Measurements from ENCODE around the gene IL7R. TPM values are rescaled to one million over a fixed set of nuclear protein-coding genes. Genes with fewer than 3 reads are reported as not detected.

The IL7R gene
- total RNA-seq, 2 experiments from 2014 or later, result 4.6 to 62.2 TPM

DNA sequence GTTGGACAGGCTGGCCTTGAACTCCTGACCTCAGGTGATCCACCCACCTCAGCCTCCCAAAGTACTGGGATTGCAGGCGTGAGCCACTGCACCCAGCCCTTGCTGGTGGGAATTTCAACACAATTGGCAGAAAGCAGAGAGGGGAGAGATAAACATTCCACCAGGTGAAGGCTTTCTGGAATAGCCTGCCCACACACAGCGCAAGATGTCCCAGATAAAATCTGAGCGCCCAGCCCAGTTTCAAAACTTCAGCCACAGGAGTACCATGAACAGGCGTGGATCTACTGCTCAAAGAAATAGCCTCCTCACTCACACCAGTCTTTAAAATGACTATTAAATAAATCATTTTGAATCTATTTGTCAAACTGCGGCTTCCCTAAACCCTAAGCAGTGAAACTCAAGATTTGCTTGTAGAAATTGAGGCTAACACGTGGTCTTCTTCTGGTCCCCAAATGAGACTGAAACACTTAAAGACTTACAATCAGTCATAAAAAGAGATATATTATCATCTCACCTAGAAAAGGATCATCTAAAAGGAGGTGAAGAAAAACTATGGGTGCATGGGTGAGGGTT lies 47.0 kb downstream of the IL7R start:
- peaks cover 100% of the 10 kb centered on the region for H3K4me1 ChIP-seq (ENCODE audit: insufficient read depth, low read length, poor library complexity, severe bottlenecking)
- ChIA-PET POLR2A (interaction anchor here (0.9 to 9.0 kb wide), 9 partner anchors 8 to 125 kb away, joined by 3 to 104 read pairs (median 6); partner anchors contain the start of gene IL7R), CTCF (ENCODE audit: unreplicated experiment) (no interaction called here)
- intact Hi-C loops (cut with micrococcal nuclease; ENCODE audit: unreplicated experiment), result loop anchor here (1.0 to 10.0 kb wide), 3 partner anchors 19 to 986 kb away; partner anchors contain the start of genes BRIX1, NIPBL and RAD1
- no peaks in the 10 kb centered on the region for H3K79me2 ChIP-seq (ENCODE audit: insufficient read depth, low read depth, low read length)
- no peaks in the 10 kb centered on the region for H3K9me2 ChIP-seq (ENCODE audit: insufficient read depth, low read length)
- H3K4me2 ChIP-seq (ENCODE audit: low read length), result peak overlapping the region; percentile 62; the same call in 1 of the 2 replicates
- DNase-seq (ENCODE audit: low spot score), result no peak
- peak overlapping the region; percentile 66; the same call in 1 of the 2 replicates for H2AFZ ChIP-seq (ENCODE audit: low read length)
- peaks cover 31% of the 10 kb centered on the region for H3K36me3 ChIP-seq (ENCODE audit: insufficient read depth, low read length)
- H4K20me1 ChIP-seq (ENCODE audit: insufficient read depth, low read length), result no peaks in the 10 kb centered on the region
- peak overlapping the region; percentile 22 for H3K4me3 ChIP-seq (ENCODE audit: low read depth, low read length, poor library complexity, severe bottlenecking)
- peaks cover 34% of the 10 kb centered on the region; the same call in 1 of the 2 replicates for H3K9me3 ChIP-seq (ENCODE audit: low read length)
- TF ChIP-seq EZH2phosphoT487 (IDR thresholded peaks at IDR 0.05; ENCODE audit: borderline replicate concordance, low read depth, low read length), result no peak
- TF ChIP-seq, protein P1, sequence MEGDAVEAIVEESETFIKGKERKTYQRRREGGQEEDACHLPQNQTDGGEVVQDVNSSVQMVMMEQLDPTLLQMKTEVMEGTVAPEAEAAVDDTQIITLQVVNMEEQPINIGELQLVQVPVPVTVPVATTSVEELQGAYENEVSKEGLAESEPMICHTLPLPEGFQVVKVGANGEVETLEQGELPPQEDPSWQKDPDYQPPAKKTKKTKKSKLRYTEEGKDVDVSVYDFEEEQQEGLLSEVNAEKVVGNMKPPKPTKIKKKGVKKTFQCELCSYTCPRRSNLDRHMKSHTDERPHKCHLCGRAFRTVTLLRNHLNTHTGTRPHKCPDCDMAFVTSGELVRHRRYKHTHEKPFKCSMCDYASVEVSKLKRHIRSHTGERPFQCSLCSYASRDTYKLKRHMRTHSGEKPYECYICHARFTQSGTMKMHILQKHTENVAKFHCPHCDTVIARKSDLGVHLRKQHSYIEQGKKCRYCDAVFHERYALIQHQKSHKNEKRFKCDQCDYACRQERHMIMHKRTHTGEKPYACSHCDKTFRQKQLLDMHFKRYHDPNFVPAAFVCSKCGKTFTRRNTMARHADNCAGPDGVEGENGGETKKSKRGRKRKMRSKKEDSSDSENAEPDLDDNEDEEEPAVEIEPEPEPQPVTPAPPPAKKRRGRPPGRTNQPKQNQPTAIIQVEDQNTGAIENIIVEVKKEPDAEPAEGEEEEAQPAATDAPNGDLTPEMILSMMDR (conservative IDR thresholded peaks at IDR 0.05; ENCODE audit: low read length), result no peak
- H3K27ac ChIP-seq (ENCODE audit: low read depth, low read length, poor library complexity, severe bottlenecking), result peak overlapping the region; percentile 98
- no TSS peak for BruUV-seq (replicated peaks)

DNA sequence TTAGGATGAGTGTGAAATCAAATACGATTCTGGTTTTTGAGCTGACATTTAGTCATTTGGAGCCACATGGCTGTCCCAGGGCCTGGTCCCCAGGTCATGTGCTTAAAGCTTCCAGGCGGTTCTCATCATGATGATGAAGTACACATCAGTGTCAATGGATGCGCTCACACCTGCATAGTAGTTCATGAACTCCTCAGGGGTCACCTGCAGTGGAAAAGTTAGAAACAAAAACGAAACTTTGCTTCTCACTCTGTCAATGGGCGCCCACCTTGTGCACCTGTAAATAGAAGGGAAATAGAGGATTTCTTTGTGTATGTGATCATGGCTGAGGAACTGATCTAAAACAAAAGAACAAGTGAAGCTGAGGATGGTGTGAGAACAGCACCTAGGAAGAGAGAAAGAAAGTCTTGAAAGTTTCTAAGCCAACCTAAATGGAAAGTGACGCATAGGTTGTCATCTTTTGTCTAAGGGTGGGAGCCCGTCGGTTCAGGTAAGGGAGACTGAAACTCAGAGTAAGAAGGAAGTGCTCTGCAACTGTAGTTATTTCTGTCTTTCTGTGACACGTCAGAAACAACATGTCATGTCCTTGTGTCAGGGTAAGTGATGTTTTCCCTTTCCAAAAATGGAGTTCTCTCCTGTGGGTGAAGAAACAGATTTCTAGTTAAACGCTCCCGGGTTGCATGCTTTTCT lies 47.9 kb downstream of the IL7R start:
- peaks cover 33% of the 10 kb centered on the region for H3K36me3 ChIP-seq (ENCODE audit: insufficient read depth, low read length)
- CTCF ChIA-PET (ENCODE audit: unreplicated experiment), result interaction anchor here (1.6 kb wide), 1 partner anchor 22 kb away, joined by 4 read pairs; no protein-coding TSS in a partner anchor
- H4K20me1 ChIP-seq (ENCODE audit: insufficient read depth, low read length), result no peaks in the 10 kb centered on the region
- POLR2A ChIA-PET, result interaction anchor here (0.6 to 9.0 kb wide), 9 partner anchors 9 to 361 kb away, joined by 3 to 104 read pairs (median 6); partner anchors contain the start of gene IL7R
- peaks cover 100% of the 10 kb centered on the region for H3K4me1 ChIP-seq (ENCODE audit: insufficient read depth, low read length, poor library complexity, severe bottlenecking)
- H3K4me2 ChIP-seq (ENCODE audit: low read length), result peak overlapping the region; percentile 62
- intact Hi-C loops (cut with micrococcal nuclease; ENCODE audit: unreplicated experiment), result loop anchor here (1.0 to 10.0 kb wide), 5 partner anchors 20 to 987 kb away; partner anchors contain the start of genes BRIX1, LMBRD2, NADK2 and NIPBL
- no peaks in the 10 kb centered on the region for H3K79me2 ChIP-seq (ENCODE audit: insufficient read depth, low read depth, low read length)
- H3K9me3 ChIP-seq (ENCODE audit: low read length), result peaks cover 38% of the 10 kb centered on the region; the same call in 1 of the 2 replicates
- H3K9me2 ChIP-seq (ENCODE audit: insufficient read depth, low read length), result no peaks in the 10 kb centered on the region
- peak; percentile 96 for DNase-seq (ENCODE audit: low spot score)
- BruUV-seq (replicated peaks), result TSS peak; percentile 93
- TF ChIP-seq EZH2phosphoT487 (IDR thresholded peaks at IDR 0.05; ENCODE audit: borderline replicate concordance, low read depth, low read length), result no peak
- TF ChIP-seq, protein P1 (conservative IDR thresholded peaks at IDR 0.05; ENCODE audit: low read length), result no peak
- H3K27ac ChIP-seq (ENCODE audit: low read depth, low read length, poor library complexity, severe bottlenecking), result peak overlapping the region; percentile 98
- peak overlapping the region; percentile 22 for H3K4me3 ChIP-seq (ENCODE audit: low read depth, low read length, poor library complexity, severe bottlenecking)
- peak overlapping the region; percentile 66; the same call in 1 of the 2 replicates for H2AFZ ChIP-seq (ENCODE audit: low read length)
